GM19395 (cell line): ENCODE data around the gene FABP1.

Experiments
- ATAC-seq: cut with Tn5 transposase; IDR thresholded peaks from one replicate; pipeline ENCODE4 v1.9.1; 2021; ENCODE audit warnings: mild to moderate bottlenecking, moderate library complexity; ENCODE audit not compliant: unreplicated experiment

Gene FABP1

GRCh38 chr2:88139203-88139702, 11.4 kb upstream of the FABP1 start:
- ATAC-seq: no peak

DNA sequence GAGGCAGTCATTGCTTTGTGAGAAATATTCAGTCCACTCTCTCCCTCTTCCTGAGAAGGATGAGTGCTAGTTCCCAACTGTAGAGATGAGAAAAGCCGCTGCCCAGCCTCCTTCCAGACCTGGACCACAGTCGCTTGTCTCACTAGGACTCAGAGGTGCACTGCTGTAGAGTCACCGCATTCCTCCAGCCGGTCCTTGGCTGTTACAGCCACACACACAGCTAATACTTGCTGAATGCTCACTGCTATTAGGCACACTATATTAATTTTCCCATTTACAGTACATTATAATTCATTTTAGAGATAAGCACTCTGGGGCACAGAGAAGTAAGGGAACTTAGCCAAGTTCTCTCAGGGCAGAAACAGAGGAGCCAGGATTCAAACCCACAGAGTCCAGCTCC, 10.0 kb upstream of the FABP1 start:
- no peak for ATAC-seq

GRCh38 chr2:88136817-88137216, 9.0 kb upstream of the FABP1 start:
- ATAC-seq: no peak

GRCh38 chr2:88133875-88134274, 6.0 kb upstream of the FABP1 start:
- ATAC-seq: no peak

DNA sequence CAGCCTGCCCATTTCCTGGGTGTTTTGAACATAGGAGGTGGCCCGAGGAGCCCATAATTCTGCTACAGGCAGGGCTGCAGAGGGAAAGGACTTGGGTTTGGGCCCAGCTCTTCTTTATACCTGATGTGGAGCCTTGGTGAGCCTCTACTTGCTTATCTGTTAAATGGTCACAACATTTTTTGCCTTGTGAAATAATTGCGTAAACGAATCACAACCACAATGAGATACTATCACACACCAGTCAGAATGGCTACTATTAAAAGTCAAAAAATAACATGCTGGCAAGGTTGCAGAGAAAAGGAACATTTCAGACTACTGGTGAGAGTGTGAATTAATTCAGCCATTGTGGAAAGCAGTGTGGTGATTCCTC, 4.1 kb upstream of the FABP1 start:
- ATAC-seq: no peak

DNA sequence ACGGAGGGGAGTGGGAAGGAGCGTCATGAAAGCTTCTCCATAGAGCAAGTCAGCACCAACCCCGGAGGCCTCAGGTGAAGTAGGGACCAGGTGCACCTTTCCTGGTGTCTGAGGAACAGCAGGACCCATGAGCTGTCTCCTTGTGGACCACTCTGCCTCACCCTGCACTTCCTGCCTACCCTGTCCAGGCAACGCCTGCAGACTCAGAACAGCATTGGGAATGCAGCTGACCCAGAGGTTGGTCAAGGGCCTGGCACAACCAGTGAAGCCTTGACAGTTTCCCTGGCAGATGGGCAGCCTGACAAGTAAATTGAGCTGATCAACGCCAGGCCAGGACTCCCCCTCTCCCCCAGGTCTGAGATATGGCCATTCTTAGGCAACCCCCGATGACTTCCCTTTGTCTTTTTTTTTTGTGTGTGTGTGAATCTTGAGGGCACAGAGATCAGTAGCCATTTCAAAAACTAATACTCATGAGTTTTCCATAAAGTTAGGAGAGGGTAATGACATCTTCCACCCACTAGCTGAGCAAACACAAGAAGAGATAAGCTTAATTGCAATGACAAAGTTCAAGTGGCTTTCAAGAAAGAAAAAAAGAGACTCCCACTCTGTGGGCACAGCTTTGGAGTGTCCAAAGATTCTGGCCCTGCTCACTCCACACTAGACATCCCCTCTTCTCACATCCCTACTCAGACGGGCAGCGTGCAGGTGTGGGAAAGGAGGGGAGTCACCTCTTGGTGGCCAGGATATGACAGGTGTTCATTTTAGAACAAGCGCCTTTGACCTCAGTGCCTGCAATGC, 3.5 kb upstream of the FABP1 start:
- ATAC-seq: no peak

- no peak for ATAC-seq
Observed at GRCh38 chr2:88129313-88129959, 1.6 kb upstream of the FABP1 start.

DNA sequence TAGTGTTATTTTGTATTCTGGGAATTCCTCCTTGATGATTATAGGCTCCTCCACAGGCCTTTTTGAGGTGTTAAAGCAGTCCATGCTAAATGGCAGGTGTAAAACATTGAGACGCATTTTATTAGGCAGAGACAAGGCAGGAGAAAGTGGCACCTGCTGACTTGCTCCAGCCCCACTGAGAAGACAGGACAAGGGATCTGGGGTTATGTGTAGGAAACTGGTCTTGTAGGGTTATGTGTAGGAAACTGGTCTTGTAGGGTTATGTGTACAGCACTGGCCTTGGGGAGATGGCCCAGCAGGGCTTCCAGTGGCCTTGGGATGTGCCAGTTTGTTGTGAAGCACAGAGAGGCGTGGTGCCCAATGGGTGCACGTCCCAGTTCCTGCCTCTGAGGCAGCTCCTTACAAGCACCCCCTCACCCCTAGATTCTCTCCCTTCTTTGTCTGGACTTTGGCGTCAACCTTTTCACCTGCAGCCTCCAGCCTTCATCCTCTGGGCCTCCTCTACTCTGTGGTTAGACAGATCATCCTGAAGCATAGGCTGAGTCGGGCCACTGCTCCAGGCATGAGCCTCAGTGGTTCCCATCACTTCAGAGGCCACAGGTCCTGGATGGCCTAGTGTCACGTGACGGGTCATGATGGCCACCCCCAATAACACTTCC, 921 bp upstream of the FABP1 start:
- no peak for ATAC-seq

- no peak for ATAC-seq
Observed at GRCh38 chr2:88127638-88127887, 299 bp downstream of the FABP1 start.

DNA sequence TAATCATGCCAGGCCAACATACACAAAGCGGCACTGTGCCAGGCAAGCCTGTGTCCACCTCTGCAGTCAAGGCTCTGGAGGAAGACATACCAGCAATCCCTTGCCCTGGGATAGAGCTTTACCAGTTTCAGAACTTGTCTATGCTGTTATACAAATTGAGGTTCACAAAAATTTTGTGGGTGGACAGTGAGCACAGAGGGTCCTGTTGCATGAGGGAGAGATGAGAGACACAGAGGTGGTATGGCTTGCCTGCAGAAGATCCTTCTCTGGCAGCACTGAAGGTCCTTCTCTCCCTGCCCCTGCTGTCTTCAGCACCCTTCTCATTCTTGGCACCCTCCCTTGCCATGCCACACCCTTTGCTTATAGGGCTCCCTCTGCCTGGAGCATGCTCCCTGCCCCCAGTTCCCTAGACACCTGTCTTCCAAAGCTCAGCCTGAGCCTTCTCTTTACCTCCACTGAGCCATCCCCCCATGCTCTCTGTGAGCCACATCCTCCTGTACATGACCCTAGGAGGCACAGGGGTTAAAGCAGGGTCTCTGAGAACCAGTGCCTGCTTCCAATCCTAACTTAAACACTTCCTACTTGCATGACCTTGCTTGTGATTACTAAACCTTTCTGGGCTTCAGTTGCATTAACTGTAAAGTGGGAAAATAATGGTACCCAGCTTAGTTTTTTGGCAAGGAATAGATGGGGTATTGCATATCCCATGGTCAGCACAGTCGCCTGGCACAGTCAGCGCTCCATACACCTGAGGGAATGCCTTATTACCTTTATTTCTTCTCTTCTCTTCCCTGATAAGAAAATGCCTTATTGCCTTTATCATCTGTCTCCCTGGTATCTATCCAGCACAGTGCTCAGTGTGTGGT, 857 bp downstream of the FABP1 start:
- no peak for ATAC-seq

DNA sequence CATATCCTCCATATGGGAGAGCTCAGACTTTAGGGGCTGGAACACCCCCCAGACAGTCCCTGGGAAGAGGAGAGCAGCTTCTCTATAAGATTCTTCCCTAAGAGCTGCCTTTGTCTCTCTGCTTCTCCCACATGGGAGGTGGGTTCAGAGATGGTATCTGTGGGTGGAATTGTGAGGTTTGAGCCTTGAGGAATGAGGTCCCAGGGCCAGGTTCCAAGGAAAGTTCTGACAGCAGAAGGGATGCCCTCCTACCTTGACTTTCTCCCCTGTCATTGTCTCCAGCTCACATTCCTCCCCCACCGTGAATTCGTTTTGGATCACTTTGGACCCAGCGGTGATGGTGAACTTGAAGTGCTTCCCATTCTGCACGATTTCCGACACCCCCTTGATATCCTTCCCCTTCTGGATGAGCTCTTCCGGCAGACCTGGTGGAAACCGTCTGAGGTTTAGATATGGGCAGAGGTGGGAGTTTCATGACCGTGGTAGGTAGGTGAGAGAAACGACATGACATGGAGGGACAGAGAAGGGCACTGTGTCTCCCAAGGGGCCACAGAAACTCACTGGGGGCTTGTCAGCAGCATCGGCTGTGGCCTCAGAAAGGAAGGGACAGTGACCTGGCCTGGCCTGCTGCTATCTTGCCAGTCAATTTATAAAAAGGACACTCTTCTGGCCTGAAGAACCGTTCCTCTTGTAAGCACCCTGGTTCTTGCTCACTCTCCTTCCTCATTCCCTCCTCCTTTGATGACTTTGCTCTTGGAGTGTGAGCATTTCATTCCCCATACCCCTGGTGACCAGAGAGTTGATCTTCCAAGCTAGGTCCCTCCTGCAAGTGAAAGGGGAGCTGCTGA, 1.7 kb downstream of the FABP1 start:
- ATAC-seq: no peak

- no peak for ATAC-seq
Observed at GRCh38 chr2:88125344-88125923, 2.4 kb downstream of the FABP1 start.

DNA sequence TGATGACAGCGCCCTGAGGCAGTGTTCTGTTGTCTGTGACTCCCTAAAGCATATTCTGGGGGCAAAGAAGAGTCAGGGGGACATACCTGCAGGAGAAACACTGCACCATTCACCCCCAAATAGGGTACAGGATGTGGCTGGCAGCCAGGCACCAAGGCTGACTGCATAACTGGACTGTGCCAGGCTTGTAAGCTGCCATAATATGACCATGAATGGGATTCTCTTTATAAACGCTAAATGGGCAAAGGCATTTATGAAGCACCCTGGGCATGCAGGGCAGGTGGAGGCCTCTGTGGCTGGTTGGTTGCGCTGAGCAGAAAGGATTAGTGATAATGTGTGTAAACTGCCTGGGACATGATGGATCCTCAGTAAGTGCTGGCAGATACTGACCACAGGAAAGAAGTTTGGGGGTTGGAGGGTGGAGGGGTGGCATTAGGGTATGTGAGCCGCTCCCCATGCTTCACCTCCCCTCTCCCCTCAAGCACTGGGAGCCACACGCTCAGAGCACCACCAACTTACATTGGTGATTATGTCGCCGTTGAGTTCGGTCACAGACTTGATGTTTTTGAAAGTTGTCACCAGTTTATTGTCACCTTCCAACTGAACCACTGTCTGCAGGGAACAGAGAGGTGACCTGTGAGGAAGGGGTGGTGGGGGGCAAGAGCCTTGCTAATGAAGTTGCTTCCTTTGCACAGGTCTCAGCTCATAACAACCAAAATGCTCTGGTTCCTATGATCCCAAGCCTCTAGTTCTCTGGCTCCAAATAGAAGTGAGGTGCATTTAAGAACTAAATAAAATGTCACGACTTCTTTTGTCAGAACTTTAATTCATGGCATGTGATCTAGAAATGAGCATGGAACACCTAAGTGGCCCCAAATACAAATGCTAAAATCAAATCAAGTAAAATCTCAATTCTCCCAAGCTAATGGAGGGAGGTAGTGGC, 3.6 kb downstream of the FABP1 start:
- ATAC-seq: no peak

DNA sequence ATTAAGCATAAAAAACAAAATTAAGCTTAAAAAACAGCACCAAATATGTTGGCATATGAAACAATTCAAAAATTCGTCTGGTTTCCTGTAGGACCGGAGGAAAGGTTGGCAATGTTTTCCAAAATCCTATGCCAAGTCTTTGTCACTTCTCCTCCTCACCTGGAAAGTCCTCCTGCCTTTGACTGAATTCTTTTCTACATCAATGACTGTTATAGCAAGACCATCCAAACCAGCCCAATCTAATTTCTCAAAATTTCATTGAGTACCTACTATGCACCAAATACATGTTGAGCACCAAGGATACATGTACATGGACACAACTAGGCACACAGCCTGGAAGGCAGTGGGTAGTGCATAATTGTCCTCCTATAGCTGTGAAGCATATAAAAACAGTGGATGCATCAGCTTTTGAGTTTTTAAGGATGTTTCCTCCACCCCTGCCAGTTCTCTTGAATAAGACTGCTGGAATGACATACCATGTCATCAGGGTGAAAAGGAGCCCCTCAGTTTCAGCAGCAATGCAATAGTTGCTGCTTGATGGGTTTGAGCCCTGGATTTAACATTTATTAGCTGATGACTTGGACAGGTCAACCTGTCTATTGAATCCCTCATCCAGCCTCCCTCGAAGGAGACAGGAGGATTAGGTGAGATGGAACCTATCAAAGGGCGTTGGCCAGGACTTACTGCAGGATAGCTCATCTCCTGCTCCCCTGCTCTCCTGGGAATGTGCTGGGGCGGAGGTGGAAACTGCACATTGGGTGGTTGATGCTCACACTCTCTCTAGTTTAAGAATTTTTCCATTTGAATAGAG, 4.5 kb downstream of the FABP1 start:
- ATAC-seq: no peak

DNA sequence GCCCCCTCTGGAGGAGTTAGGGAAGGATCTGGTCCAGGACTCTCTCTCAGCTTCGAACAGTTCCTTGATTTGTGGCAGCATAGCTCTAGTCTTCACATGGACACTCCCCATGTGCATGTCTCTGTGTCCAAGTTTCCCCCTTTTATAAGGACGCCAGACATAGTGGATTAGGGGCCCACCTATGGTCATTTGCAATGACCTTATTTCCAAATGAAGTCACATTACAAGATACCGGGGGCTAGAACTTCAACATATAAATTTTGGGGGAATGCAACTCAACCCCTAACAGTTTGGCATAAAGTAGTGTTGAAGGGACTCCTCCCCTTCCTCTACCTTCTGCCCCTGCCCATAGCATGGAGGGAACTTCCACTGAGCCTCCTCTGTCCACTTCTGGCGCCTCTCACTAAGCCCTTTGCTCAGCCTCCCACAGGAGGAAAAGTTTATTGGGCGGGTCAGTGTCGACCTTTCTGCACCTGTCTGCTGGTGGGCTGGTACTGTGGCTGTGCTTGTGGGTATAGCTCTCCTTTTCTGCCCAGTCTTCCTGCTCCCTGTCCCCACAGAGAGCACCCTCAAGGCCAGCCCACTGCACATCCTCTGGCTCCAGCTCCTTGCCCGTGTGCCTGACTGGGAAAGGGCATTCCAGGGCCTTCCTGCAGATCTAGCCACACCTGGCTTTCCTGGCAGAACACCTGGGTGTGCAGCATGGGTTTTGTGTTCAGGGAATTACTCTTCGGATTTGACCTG, 5.5 kb downstream of the FABP1 start:
- no peak for ATAC-seq

GRCh38 chr2:88121678-88122077, 6.2 kb downstream of the FABP1 start:
- ATAC-seq: no peak

DNA sequence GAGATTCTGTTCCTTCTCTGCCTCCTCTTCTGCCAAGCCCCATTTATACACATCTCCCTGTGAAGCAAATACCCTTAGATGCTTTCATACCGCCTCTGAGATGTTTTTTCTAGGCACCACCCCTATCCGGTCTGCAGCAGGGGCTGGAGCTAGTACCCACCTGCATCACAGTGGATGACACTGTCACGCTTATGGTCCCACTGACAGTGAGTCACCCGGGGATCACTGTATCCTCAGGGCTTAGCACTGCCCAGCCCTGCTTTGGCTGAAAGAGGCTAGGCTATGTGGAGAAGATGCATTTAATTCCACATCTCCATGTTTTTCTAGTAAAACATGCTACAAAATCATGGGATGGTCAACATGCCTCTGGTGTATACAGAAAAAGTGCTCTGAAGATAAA, 9.9 kb downstream of the FABP1 start:
- ATAC-seq: no peak
